Choroid plexus epithelial cell (primary cell): ENCODE measurements around the gene CDK19.
A peak's percentile ranks its signal among the peaks of the same experiment; 100 is the strongest.

Experiments used
- DNase-seq: peaks from one replicate; pipeline ENCODE4 v3.0.0-alpha.2; 2010; ENCODE audit warnings: low read depth
- H3K4me3 ChIP-seq: 2 replicates; pipeline ENCODE4 v1.5.1; 2011; ENCODE audit warnings: low read depth, mild to moderate bottlenecking, control low read depth, low read length, moderate library complexity
- CTCF ChIP-seq: conservative IDR thresholded peaks from 2 replicates; pipeline ENCODE4 v1.5.1; 2011; ENCODE audit warnings: low read depth, mild to moderate bottlenecking, control low read depth, inconsistent platforms, low read length, moderate library complexity

CDK19 gene

GRCh38 chr6:110705543-110705942 lies 109.7 kb downstream of the CDK19 start:
- no peak overlapping the region for H3K4me3 ChIP-seq
- no peak for DNase-seq
- TF ChIP-seq CTCF: no peak

GRCh38 chr6:110703906-110704594 lies 111.2 kb downstream of the CDK19 start:
- no peak overlapping the region for H3K4me3 ChIP-seq
- no peak for TF ChIP-seq CTCF
- peak; percentile 29 for DNase-seq

- no peak for DNase-seq
- TF ChIP-seq CTCF: no peak
- no peak overlapping the region for H3K4me3 ChIP-seq
These were observed 112.0 kb downstream of the CDK19 start for GRCh38 chr6:110703010-110703905.

GRCh38 chr6:110699780-110700179 lies 115.5 kb downstream of the CDK19 start:
- no peak overlapping the region for H3K4me3 ChIP-seq
- no peak for DNase-seq
- TF ChIP-seq CTCF: no peak

GRCh38 chr6:110693994-110694393 lies 121.3 kb downstream of the CDK19 start:
- no peak for TF ChIP-seq CTCF
- DNase-seq: no peak

GRCh38 chr6:110693296-110693695 lies 122.0 kb downstream of the CDK19 start:
- DNase-seq: no peak
- TF ChIP-seq CTCF: no peak
- H3K4me3 ChIP-seq: no peak overlapping the region

More at GRCh38 chr6:110693994-110694393, 121.3 kb downstream of the CDK19 start:
- no peak overlapping the region for H3K4me3 ChIP-seq
